HG03097 (cell line): ENCODE data around the gene ADCY7.
"Not testable (repeated sequence)": the region's sequence is repeated elsewhere in the genome, so short reads cannot be mapped to it uniquely, and the experiment has no call there.

ENCODE experiments used
- ATAC-seq: cut with Tn5 transposase; IDR thresholded peaks from one replicate; pipeline ENCODE4 v1.9.1; 2021; ENCODE audit not compliant: unreplicated experiment, low FRiP score

ADCY7 gene

DNA sequence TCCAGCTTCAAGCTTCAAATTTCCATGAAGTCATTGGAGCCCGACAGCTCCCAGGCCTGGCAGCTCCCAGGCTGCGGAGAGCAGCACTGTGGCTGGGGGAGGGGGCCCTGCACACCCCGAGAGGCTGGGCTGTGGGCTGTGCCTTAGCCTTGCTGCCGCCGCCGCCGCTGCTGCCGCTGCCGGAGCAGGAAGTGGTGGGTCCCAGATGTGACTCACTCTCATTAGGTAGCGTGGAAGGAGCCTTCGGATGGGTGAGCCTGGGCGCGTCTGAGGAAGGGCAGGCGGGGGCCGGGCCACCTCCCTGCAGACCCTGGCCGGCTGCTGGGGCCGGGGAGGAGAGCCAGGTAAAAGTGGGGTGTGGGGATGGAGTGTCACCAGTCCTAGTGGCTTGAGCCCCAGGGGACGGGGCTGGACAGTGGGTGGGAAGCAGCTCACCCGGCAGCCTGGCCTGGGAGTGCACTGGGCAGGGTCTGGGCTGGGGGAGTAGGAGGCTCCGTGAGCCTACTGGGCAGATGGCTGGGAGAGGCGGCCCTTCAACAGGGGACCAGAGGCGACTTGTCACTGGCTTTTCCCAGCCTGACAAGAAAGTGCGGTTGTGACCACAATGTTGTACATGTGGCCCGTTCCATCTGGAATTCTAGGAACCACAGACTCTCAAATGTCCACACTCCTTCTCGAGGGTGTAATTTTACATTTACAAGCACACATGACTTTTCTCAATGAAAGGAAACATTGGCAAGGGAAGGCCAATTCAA is at the start of gene ADCY7:
Gene ADCY7 (plus strand): TSS at position 215 of the 755 bp plus-strand sequence. CDS start 21,629 bp downstream, outside the sequence.
- ATAC-seq: peak; percentile 62

DNA sequence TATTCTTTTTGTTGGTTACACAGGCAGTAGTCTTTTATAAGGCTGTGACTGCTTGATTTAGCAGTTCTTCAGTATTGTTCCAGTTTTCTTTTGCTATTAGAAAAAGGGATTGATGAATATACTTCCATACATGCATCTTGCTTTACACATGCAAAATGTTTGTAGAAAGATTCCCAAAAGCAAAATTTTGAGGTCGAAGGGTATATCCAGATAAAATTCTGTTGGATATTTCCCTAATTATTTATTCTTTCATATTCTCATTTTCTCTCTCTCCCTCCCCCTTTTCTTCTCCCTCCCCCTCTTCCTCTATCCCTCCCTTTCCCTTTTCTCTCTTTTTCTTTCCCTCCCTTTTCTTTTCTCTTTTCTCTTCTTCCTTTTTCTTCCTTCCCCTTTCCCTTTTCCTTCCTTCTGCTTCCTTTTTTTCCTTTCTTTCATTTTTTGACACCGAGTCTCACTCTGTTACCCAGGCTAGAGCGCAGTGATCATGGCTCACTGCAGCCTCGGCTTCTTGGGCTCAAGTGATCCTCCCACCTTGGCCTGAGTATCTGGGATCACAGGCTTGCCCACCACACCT is 46.9 kb upstream of the ADCY7 start:
- no peak for ATAC-seq

DNA sequence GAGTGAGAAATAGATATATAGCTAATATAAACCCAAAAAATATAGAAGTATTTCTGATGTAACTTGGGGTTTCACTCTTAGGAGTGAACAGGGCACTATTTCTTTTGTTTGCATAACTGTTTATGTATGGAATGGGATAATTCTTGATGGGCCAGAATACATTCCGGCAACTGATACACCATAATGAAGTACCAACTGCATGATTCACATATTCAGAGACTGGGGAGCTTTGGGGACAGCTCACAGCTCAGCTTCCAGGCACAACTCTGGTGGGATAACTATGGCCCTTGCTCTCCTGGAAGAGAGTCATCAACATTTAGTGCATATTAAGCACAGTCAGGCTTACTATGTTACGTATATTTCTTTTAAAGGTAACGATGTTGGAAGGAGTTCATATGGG is 42.1 kb upstream of the ADCY7 start:
- no peak for ATAC-seq

DNA sequence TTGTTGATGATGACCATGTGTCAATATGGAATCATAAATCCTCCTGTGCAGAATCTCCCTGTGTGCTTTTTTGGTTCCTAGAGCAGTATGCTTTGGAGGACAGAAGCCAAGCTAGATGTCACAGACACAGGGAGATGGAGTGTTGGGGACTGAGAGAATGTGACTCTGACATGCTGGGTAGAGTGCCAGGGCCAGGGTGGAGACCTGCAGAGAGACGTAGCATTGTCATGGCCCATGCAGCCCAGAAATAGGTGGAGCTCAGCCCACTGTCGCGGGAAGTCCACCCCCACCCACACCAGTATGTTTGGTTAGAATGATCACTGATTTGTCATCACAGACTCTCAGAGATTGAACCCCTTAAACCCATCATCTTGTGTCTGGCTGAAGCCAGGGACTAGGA is 39.2 kb upstream of the ADCY7 start:
- ATAC-seq: no peak

DNA sequence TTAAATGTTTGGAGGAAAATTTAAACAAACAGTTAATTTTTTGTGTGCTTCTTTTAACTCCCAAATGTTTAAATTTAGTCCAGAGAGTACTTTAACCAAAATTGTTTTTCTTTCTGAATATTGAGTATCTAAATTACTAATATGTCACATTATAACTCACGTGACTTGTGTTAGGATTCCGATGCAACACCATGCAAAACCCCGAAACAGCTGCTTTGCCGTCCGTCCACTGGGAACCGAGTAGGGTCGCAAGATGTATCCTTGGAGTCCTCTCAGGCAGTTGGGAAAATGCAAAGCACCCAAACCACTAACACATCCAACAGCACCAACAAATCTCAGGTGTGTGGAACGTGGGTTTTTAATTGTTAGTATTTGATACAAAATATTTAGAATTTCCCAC is 38.7 kb upstream of the ADCY7 start:
- no peak for ATAC-seq

DNA sequence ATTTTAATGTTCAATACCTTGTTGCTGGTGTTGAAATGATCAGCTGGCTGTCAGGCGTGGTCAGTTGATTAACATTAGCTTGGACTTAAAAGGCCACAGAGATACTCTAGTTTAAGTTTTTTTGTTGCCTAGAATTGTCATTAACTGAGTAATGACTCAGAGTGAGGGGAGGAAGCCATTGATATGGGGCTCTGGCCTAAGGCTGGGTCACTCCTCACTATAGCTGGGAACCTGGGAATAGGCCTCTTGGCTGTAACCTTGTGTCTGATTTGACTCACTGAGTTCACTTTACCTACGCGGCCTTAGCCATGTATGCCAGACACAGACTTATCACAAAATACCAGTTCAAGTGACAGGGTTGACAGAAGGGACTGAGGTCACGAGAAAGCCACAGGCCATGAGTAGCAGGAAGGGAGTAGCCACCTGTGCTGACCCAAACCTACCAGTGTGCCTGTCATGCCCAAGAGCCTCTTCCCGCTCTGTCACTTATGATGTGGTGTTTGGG is 37.9 kb upstream of the ADCY7 start:
- ATAC-seq: no peak

DNA sequence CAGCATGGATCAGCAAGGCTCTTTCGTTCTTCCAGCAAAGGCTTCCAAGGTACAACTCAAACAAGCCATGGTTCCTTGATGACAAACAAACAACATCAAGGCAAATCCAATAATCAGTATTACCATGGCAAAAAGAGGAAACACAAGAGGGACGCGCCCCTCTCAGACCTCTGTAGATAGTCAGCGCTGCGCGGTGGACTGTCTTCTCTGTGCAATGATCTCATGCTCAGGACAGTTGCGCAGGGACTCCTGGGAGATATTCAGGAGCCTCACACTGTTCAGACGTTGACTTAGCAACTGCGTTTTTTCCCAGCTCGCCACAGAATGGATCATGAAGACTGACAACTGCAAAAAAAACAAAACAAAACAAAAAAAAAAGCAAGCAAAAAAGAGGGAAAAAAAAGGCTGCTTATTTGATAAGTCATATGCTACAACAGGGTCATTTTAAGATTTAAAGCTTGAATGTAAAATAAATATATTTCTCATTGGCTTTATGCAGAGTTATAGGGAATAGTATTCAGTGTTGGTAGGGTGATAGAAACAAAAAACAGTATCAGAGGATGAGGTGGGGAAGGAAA is 37.1 kb upstream of the ADCY7 start:
- ATAC-seq: no peak

DNA sequence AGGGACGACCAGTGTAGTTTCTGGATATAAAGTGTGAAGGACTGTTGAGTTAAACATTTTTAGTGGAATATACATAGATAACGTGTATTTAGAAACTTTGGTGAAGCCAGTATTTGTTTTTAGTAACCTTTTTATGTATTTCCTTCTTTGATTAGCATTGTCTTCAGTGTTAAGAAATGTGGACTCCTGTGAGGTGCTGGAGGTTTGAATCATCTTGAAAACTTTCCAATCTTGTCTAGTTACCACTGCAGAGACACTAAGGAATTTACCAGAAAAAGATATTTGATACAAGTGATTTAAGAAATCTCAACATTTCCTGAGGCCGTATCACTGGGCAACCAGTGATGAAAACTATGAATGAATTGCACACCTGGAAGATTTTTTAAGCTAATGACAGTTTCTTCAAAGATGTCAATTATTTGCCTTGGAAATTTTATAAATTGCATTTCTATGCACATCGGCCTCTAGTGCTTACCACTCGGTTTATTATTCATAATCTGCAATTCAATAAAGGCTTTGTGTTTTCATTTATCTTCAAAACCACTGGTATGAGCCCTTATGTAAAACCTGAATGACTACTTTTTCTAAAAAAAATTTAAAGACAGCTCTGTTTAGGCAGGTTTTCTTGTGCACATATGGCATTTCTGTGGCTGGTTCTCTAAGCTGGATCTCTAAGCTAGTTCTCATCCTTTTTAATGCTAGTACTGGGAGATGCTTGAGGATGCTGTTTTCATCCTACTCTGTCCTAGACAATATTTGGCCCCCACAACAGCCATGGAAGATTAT is 31.4 kb upstream of the ADCY7 start:
- no peak for ATAC-seq

DNA sequence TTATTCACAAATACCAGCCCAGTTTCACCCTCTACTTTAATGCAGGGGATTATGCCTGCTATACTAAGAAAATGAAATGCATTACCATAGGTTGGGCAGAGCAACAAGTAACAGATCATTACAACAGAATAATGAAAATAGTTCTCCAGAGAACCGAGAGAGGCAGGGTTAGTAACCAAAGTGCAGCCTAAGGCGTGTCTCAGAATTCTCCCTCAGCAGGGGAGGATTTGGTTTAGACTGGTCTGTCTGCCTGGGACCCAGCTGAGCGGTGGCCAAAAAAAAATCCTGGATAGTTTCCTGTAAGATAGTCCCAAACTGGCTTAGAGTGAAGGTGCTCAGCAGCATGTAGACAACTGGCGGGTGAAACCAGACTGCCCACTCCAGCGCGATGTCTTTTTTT is 30.8 kb upstream of the ADCY7 start:
- ATAC-seq: no peak

DNA sequence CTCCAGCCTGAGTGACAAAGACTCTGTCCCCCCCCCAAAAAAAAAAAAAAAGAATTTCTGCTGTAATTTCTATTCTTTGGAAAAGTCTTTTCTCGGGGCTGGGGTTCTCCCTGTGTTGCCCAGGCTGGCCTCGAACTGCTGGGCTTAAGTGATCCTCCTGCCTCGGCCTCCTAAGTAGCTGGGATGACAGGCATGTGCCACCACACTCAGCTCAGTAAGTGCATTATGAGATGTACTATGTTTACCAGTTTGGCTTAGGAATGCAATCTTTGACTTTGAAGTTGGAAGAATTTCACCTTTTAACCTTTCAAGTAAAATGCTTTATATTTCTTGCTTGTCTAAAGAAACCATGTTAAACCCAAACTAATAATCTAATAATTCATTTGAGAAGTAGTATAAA is 28.0 kb upstream of the ADCY7 start:
- ATAC-seq: no peak

DNA sequence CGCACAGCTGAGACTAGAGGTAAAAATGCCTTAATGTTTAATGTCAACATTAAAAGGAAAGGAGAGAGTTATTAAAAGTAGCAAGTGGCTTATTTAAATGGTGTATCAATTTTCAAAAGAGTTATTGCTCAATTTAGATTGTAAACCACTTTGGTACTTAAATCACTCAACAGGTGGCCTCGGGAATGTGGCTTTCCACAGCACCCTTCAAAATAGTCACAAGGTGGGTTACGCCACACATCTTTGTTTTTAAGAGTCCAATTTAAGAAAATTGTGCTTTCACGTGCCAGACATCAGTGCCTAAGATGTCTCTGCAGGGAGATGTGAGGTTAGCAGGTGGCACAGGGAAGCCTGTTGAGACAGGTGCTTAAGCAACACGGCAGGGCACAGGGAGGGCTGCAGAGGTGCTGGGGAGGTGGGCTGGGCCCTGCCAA is 27.5 kb upstream of the ADCY7 start:
- ATAC-seq: no peak

DNA sequence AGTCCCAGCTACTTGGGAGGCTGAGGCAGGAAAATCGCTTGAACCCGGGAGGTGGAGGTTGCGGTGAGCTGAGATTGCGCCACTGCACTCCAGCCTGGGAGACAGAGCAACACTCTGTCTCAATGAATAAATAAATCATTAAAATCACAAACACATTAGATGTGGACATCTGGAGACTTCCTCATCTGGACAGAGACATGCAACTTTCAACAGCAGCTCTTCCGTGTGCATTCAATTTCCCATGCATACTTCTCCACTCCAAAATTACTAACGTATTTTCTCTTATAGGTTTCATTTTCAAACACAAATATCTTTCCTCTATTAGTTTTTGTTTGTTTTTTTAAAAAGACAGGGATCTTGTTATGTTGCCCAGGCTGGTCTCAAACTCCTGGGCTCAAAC is 23.3 kb upstream of the ADCY7 start:
- ATAC-seq: not testable (repeated sequence)

DNA sequence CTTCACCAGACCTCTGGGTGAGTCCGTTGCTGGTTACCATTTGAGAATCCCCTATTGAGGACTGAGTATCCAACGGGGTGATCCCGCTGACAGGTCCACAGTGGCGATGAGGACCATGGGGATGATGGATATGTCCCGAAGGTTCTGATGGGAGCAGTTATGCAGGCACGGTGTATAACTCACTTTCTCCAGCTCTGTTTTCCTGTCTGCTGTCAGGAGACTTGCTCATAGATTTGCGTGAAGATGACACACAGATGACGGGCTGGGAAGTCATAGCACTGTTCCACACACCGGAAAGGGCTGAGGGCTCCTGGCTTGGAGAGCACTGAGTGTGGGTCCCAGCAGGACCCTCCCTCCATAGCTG is 22.2 kb upstream of the ADCY7 start:
- ATAC-seq: no peak

DNA sequence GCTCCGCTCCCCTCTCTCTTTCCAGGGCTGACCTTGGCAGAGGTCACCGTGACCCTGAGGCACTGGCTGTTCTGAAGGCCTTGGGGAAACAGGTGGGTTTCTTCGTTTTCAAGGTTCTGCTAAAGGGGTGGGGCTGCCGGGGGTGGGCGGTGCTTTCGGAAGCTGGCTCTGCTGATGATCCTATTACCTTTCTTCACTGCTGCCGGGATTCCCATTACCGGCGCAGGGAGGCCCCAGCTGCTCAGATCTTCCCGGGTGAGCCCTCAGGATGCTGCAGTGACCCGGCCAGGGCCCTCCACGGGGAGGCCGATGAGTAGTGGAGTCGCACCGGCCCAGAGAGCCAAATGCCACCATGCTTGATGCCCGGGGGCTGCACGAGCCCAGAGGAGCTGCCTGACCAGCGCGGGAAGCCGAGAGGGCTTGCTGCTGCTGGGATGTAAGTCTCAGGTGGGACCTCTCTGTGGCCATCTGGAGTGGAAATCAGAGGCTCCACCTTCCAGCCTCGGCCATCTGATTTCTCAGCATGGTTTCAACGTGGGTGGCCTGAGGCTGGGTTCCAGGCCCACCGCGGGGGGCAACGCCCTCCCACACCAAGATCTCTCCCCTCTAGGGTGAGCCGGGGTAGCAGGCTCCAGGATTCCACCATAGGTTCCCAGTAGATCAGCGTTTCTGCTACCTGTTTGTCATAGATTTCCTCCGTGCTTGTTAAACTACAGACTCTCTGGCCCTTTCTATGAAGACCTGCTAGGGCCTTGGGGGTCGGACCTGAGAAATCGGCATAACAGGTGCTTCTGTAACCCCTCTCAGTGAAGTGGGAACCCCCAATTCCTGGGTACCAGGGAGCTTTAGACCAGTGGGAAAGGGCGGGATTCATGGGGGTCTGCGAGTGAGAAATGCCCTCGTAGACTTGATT is 21.6 kb upstream of the ADCY7 start:
- ATAC-seq: no peak

DNA sequence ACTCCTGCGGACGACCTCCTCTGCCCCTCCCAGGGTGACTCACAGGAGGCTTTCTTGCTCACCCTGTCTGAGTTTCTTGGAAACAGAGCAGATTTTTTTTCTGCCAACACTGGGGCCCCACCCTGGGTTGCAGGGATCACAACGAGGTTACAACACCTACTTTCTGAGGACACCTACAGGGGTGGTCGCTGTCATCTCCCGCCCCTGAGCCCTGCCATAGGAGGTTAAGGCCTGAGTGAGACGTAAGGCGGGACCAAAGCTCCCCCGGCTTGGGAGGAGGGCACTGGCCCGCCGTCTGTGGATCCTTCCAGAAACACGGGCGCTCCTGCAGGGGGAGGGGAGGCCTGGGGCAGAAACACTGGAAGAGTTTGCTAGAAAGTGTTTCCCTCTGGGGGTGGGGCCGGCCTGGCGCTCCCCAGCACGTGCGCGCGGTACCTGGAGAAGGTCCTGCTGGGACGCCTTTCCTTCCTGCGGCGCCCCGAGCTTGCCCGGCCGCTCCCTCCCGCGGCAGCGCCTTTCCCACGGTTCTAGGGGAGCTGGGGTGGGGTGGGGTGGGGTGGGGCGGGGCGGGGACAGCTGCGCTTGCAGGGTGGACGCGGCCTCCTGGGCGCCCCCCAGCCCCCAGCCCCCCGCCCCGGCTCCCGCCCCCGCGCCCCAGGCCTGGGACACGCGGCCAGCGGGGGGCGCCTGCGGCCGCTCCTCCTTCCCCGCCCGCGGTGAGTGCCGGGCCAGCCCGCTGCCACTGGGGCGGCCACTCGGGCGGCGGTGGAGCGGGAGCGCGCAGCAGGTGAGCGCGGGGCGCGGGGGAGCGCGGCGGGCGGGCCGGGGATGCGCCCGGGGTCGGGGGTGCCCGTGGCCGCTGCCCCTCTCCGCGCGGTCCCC is 20.7 kb upstream of the ADCY7 start:
- ATAC-seq: no peak

DNA sequence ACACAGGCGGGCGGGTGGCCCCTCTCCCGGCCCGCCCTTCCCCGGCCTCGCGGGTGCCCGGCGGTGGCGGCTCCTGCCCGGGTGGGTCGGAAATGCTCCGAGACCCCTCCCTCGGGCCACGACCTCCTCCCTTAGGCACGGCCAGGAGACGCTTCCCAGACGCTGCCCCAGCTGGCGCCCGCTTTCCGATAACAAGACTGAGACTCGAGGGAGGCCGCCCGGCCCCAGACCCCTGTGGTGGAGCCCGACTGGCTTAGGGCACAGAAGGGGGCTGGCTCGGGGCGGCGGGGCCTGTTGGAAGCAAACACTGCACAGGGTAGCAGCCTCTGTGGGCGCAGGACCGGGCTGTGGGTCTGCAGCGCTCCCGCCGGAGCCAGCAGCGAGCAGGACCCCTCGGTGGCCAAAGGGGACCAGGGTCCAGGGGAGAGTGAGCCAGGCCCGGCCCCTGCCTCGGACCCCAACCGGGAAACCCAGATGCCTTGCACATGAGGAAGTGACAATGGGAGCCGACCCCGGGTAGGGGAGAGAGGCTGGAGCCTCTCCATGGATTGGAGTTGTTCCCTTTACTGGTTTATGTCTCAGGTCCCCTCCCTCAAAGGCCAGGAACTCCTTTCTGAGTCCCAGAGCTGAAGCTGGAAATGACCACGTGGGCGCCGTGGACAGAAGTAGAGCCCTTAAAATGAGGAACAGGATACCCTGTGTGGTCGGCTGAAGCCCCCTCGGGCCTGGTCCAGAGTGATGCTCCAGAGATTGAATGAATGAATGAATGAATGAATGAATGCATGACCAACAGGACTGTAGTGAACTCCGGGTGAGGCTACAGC is 19.8 kb upstream of the ADCY7 start:
- ATAC-seq: no peak

DNA sequence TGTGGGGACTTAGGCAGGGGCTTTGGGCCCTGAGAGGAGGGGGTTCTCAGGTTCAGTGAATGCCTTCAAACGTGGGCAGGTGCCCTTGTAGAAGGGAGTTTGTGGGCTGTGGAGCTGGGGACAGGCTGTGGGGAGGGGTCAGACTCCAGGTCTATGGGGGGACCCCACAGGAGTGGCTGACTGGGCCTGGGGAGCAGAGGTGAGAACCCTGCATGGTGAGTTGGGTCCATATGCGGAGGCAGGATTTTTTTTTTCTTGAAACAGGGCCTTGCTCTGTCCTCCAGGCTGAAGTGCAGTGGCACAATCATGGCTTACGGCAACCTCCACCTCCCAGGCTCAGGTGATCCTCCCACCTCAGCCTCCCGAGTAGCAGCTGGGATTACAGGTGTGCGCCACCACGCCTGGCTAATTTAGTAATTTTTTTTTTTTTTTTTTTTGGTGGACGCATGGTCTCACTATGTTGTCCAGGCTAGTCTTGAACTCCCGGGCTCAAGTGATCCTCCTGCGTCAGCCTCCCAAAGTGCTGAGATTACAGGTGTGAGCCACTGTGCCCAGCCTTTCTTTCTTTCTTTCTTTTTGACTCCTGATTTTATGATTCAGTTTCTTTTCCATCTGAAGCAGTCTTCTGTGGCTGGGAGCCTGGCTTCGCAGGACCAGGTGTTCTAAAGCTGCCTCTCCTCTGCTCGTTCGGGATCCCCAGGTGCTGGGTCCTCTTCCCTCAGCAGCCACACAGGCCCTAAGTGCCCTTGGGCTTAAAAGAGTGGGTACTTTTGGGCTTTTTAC is 19.0 kb upstream of the ADCY7 start:
- ATAC-seq: no peak
